Left cardiac atrium (tissue), 4 donors: ENCODE data around the gene PTTG1IP2. TPM values are rescaled to one million over a fixed set of nuclear protein-coding genes. Genes with fewer than 3 reads are reported as not detected.
A peak's percentile ranks its signal among the peaks of the same experiment; 100 is the strongest.
"Not testable (repeated sequence)": the region's sequence is repeated elsewhere in the genome, so short reads cannot be mapped to it uniquely, and the experiment has no call there.

Experiments used
- ATAC-seq, 2 donors: fragments of 200-7000 bp; cut with Tn5 transposase; one replicate each; pipeline ENCODE4 v1.9.1; 2020; ENCODE audit warnings: mild to moderate bottlenecking in 2 of 2, moderate library complexity in 2 of 2
- DNase-seq: peaks from one replicate; pipeline ENCODE4 v3.0.0-alpha.2; 2020
- intact Hi-C, 2 donors: fragments of 100-400 bp; cut with DNase I; formaldehyde crosslinking; loops; one replicate each; pipeline versions ENCODE4 v1.14.1 to v1.15.1; 2022 to 2023
- long read RNA-seq: library from polyadenylated mRNA; unstranded; transcript quantifications from one replicate; pipeline ENCODE4 v2.0.0, GENCODE V29; 2021
- total RNA-seq, 2 donors: library from RNA; stranded (reverse); fragmentation: NEBNext Ultra II Directional; extraction: Animal tissue kit (Norgen Biotek cat#: 25700); gene quantifications; one replicate each; pipeline ENCODE4 v1.2.1, GENCODE V29; 2021
- donor health status: DM: no; HTN: yes; CAD: no.
- donor health status: DM: no; HTN: yes; CAD: no; lungs with severe emphysema.
- donor health status: DM: yes; HTN: yes; CAD: no.
- donor health status: Dilated cardiomyopathy.

PTTG1IP2 gene
- total RNA-seq = not detected
- long read RNA-seq = 0 reads

GRCh38 chr7:90469554-90469953 is at the start of gene PTTG1IP2:
Gene PTTG1IP2, plus strand, starts transcription at chr7:90469639. Its CDS starts 148 bp downstream, at chr7:90469787.
- DNase-seq (peak; percentile 49), ATAC-seq (peak; percentile 92 to 95)
- intact Hi-C loops = loop anchor here in 1 of 2 donors (10.0 kb wide), 1 partner anchor 565 kb away; no protein-coding TSS in a partner anchor

GRCh38 chr7:90421651-90422050 is 47.8 kb upstream of the PTTG1IP2 start:
- ATAC-seq (no peak), DNase-seq (no peak)
- intact Hi-C loops = loop anchor here in 1 of 2 donors (5.0 to 10.0 kb wide), 2 partner anchors 74 to 107 kb away; partner anchors contain the start of gene GTPBP10

DNA sequence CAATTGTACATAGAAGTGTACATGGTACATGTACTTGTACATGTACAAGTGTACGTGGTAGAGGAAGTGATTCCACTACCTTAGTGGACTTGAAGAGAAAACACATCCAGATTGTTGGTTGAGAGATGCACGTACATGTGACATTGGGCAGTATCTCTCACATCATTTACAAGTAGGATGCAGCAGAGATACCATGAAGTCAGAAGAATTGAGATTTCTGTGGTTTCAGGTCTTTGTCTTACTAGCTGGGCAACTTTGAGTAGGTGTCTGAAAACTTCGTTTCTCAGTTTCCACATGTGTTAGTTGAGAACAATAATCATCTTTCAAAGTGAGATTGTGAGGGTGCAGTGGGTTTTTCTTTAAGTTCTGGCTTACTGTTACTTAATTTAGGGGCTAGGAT is 44.7 kb upstream of the PTTG1IP2 start:
- intact Hi-C loops = loop anchor here in 1 of 2 donors (5.0 to 10.0 kb wide), 3 partner anchors 77 to 267 kb away; partner anchors contain the start of gene GTPBP10
- DNase-seq (no peak), ATAC-seq (no peak)

- DNase-seq (no peak), ATAC-seq (no peak)
- intact Hi-C loops = loop anchor here in 1 of 2 donors (5.0 to 10.0 kb wide), 2 partner anchors 111 to 268 kb away; no protein-coding TSS in a partner anchor
These were observed 44.1 kb upstream of the PTTG1IP2 start for GRCh38 chr7:90425376-90425775.

GRCh38 chr7:90430614-90431460 is 38.6 kb upstream of the PTTG1IP2 start:
- no peak for DNase-seq
- intact Hi-C loops = loop anchor here in 1 of 2 donors (10.0 kb wide), 1 partner anchor 266 kb away; no protein-coding TSS in a partner anchor
- ATAC-seq = no peak

DNA sequence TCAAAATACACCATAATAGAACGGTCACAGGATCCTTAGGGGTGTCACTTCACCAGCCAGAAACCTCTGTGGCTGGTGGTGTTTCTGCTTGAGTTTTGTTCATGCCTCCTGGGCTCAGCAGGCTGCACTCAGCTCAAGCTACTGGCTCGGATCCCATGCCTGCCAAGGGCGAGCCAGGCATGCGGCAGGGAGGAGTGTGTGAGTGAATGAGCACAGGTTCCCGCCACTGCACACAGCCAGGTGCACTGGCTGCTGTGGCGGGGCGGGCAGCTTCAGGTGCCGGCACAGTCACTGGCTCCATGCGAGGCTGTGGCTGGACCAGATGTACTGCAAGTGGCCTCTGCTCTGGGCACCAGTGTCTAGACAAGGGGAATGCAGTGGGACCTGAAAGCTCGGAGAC is 36.7 kb upstream of the PTTG1IP2 start:
- ATAC-seq (no peak), DNase-seq (no peak)
- intact Hi-C loops = loop anchor here in 1 of 2 donors (10.0 kb wide), 1 partner anchor 268 kb away; no protein-coding TSS in a partner anchor

DNA sequence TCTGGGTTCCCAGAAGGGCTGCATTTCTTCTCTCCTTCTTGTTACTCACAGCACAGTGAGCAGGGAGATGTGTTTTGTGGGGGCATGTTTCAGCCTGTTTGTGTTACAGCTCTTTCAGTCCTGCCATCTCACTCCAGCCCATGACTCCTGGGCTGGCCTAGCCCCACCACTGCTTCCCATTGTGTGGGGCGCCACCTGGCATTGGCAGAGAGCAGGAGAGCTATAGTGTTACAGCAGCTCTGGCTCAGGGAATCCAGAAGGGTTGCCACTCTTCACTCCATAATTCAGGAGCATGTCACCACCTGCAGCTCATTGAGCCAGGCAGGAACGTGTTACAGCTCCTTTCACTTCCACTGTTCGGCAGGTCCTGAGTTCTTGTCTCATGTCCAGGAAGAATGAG is 36.2 kb upstream of the PTTG1IP2 start:
- DNase-seq (no peak), ATAC-seq (no peak)
- intact Hi-C loops = loop anchor here in 1 of 2 donors (10.0 kb wide), 1 partner anchor 268 kb away; no protein-coding TSS in a partner anchor

GRCh38 chr7:90445633-90446032 is 23.8 kb upstream of the PTTG1IP2 start:
- intact Hi-C loops = no loop called here
- ATAC-seq (no peak), DNase-seq (no peak)

DNA sequence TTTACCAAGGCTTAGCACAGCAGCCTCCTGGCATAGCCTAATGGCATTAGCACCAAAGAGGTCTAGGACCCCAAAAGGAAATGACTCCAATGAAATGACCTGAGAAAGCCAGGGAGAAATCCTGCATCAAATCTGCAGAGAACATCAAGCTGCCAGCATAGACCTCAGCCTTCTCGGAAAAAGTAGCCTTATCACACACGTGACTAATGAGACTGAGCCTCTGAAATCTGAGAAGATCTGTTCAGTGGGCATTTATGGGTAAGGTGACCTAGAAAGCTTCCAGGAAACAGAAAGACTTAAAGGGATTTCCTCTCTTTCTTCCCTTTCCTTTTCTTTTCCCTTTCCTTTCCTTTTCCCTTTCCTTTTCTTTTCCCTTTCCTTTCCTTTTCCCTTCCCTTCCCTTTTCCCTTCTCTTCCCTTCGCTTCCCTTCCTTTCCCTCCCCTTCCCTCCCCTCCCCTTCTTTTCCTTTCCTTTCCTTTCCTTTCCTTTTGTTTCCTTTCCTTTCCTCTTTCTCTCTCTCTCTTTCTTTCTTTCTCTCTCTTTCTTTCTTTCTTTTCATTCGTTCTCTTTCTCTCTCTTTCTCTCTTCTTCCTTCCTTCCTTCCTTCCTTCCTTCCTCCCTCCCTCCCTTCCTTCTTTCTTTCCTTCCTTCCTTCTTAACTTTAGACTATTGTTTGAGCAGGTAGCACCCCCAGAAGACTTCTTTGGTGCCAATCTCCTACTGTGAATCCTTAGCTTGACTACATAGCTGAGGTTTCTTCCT is 23.1 kb upstream of the PTTG1IP2 start:
- intact Hi-C loops = no loop called here
- ATAC-seq = no peak
- DNase-seq = no peak

DNA sequence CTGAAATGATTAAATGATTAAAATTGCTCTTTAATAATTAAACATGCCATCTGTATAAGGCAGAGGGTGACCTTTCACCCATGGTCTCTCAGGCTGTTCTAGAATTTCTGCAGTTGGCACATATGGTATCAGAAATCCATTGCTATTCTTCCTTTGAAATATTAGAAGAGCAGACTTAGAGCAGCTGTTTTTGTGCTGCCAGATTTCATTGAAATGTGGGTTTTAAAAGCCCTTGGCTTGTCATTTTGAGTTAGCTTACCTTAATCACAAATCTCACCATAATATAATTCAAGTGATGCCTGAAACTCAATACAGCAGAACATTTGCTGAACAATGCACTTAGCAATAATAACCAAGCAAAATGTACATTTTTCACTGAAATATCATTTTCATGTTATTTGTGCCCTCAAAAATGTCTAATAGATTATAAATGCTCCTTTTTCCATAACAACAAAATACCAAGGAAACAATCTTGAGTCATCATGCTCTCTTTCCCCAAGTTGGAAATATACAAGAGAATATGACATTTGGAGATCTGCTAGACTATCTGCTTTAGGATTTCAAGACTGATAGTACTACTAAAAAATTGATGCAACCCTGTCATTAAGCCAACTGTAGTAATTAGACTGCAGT is 16.1 kb upstream of the PTTG1IP2 start:
- ATAC-seq (no peak), DNase-seq (no peak)
- intact Hi-C loops = loop anchor here in 1 of 2 donors (5.0 kb wide), 1 partner anchor 579 kb away; no protein-coding TSS in a partner anchor

- ATAC-seq = no peak
- intact Hi-C loops = loop anchor here in 1 of 2 donors (5.0 kb wide), 1 partner anchor 578 kb away; no protein-coding TSS in a partner anchor
- no peak for DNase-seq
These were observed 15.5 kb upstream of the PTTG1IP2 start for GRCh38 chr7:90453931-90454330.

DNA sequence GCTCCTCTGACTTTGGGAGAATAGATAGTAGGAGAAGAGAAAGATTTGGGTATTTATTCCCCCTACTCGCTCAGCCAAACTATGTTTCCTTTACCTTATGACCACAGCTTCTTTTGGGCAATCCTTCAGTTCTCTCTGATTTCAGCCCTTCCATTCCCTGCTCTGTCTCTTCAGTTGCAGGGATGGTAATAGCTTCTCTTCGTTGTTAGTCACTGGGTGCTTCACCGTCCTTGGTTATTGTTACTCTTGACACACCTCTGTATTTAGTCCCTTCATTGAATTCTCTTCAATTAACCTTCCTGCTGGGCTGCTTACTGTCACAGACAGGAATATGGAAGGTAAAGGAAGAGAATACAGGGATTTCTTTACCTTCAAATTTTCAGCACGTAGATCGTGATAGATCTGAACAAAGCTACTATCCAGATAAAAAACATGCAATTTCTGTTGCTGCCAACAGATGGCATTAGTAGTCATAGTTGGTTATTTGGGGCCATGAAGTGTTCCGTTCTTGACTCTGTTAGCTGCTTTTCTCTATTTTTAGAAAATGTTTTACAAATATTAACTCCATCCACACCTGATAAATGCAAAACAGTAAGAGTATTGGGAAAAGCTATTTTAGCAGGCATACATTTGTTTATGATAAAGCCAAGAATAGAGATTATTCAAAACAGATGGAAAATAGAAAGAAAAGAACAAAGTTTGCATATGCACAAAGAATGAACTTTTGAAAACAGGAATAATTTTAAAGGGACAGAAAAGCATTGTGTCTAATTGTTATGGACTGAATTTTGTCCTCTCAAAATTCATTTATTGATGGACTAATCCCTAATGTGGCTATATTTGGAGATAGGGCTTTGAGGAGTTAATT is 14.0 kb upstream of the PTTG1IP2 start:
- no peak for DNase-seq
- intact Hi-C loops = no loop called here
- ATAC-seq = peak; percentile 79 to 80

DNA sequence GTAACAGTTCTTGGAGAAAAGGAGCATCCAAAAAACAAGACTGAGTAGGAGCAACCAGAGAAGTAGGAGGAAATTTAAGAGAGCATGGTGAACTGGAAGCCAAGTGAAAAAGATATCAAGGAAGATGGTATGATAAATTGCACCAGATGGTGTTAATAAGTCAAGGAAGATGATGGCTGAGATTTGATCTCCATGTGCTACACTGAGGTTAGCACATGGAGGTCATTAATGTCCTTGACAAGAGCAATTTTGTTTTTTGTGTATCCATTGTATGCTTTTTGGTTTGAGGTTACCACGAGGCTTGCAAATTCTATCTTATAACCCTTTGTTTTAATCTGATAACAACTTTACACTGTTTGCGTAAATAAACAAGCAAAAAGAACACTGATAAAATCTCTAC is 11.3 kb upstream of the PTTG1IP2 start:
- intact Hi-C loops = no loop called here
- DNase-seq (no peak), ATAC-seq (no peak)

- no peak for DNase-seq
- intact Hi-C loops = loop anchor here in 1 of 2 donors (10.0 kb wide), 1 partner anchor 575 kb away; no protein-coding TSS in a partner anchor
- no peak for ATAC-seq
These were observed 9.6 kb upstream of the PTTG1IP2 start for GRCh38 chr7:90459888-90460287.

- ATAC-seq (peak; percentile 38 to 42), DNase-seq (no peak)
- intact Hi-C loops = loop anchor here in 1 of 2 donors (10.0 kb wide), 1 partner anchor 574 kb away; no protein-coding TSS in a partner anchor
These were observed 8.2 kb upstream of the PTTG1IP2 start for GRCh38 chr7:90461219-90461618.

DNA sequence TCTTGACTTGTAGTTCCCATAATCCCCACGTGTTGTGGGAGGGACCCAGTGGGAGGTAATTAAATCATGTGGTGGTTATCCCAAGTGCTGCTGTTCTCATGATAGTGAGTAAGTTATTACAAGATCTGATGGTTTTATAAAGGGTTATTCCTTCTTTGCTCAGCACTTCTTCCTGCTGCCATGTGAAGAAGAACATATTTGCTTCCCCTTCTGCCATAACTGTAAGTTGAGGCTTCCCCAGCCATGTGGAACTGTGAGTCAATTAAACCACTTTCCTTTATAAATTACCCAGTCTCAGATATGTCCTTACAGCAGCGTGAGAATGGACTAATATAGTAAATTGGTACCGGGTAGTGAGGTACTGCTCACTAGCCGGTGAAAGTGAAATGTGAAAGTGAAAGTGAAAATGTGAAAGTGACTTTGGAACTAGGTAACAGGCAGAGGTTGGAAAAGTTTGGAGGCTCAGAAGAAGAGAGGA is 6.2 kb upstream of the PTTG1IP2 start:
- intact Hi-C loops = loop anchor here in 1 of 2 donors (10.0 kb wide), 1 partner anchor 572 kb away; no protein-coding TSS in a partner anchor

DNA sequence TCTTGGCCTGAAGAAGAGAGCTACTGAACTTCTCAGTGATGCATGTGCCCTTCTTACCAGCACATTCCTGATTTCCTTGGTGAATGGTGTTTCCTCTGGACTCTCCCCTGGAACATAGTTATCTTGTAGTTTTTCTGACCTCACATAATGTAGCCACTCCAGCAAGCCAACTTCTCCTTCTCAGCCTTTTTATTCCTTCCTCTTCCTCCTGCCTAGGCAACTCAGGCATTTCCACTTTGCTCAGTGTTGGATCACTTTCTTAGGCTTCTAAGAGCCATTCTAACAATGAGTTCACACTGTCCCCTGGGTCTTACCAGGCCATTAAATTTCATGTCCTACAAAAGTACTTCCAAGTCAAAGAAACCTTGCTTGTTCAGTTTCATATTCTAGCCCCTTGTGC is 3.6 kb upstream of the PTTG1IP2 start:
- no peak for ATAC-seq
- no peak for DNase-seq
- intact Hi-C loops = loop anchor here in 1 of 2 donors (10.0 kb wide), 1 partner anchor 569 kb away; no protein-coding TSS in a partner anchor

More for the DNA sequence above, 6.2 kb upstream of the PTTG1IP2 start:
- peak; percentile 24 to 59 for ATAC-seq
- DNase-seq = not testable (repeated sequence)
